ENCODE measurements around the gene MAST2. TPM values are rescaled to one million over a fixed set of nuclear protein-coding genes. Genes with fewer than 3 reads are reported as not detected.
"Not testable (repeated sequence)": the region's sequence is repeated elsewhere in the genome, so short reads cannot be mapped to it uniquely, and the experiment has no call there.

The MAST2 gene
- total and polyA plus RNA-seq, 2 donors = 40.0 to 53.0 TPM

DNA sequence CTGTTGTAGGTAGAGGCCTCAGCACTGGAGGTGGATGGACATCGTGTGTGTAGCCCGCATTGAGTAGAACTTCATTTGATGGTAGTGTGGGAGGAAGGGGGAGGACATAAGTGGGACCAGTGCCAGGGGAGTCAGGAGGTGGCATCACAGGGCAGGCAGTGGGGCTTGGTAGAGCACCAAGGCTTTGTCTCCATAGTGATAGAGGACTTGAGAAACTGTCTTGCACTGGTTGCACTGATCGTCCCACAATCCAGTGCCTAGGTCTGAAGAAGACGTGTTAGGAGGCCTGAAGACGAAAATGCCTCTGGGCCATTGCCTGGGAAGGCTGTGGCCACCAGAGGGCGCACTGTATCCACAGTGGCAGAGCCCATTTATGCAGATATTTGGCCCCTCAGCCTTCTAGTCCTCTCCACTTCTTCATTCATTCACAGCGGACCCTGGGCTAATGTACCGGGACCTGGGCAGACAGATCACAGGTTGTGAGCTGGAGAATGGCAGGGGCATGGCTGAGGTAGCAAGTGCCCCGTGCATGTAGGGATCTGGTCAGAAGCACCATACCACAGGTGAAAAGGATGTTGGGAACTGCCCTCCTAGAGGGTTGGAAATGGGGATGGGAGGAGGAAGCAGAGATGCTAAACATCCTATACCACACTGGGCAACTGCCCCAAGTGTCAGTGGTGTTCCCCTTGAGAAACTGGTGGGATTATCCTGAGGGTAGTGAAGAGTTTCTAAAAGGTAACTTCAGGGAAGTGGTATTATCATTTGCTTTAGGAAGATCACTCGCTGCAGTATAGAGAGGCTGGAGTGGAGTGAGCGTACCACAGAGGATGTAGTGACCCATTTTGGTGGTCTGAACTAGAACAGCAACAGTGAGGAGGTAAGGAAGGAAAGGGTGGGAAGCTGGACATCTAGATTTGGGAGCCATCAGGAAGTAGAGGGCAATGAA lies 233.8 kb downstream of the MAST2 start:
- H3K4me3 ChIP-seq (ENCODE audit: low read depth, low read length) = no peak overlapping the region
- DNase-seq (ENCODE audit: extremely low spot score) = peak; percentile 20
- WGBS = 31% methylated on average over 11 of the region's 11 CpGs
- no peak overlapping the region for H3K27ac ChIP-seq (ENCODE audit: low read depth)
- no peaks in the 10 kb centered on the region for H3K36me3 ChIP-seq (ENCODE audit: insufficient read depth)
- H3K4me1 ChIP-seq (ENCODE audit: insufficient read depth) = no peaks in the 10 kb centered on the region

DNA sequence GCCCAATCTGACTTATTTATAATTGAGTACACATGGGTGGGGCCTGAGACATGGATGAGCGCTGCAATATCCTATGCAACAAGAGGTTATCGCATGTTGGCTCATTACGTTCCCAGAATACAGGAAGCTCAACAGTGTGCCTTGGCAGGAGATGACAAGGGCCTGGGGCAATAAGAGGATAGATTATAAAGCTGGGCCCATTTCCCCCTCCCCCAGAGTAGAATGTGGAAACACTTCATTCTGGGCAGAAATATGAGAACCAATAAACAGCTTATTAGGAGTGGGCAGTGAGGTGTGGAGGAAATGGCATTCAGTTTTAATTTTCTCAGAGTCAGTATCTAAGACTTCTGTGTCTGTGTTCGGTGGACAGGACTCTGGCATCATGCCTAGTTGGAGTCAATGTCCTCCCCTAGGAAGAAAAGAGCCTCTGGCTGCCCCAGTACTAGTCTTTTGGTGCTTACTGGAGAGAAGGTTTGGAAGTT lies 236.2 kb downstream of the MAST2 start:
- WGBS = 53% methylated on average over 4 of the region's 4 CpGs
- Histone ChIP-seq H3K4me1 (ENCODE audit: insufficient read depth) (no peaks in the 10 kb centered on the region), H3K36me3 (ENCODE audit: insufficient read depth) (no peaks in the 10 kb centered on the region), H3K4me3 (ENCODE audit: low read depth, low read length) (no peak overlapping the region), H3K27ac (ENCODE audit: low read depth) (no peak overlapping the region)
- no peak for DNase-seq (ENCODE audit: extremely low spot score)

GRCh38 chr1:46041551-46041950 lies 238.1 kb downstream of the MAST2 start:
- 90% methylated on average over 2 of the region's 2 CpGs for WGBS
- H3K27ac ChIP-seq (ENCODE audit: low read depth) = no peak overlapping the region
- H3K36me3 ChIP-seq (ENCODE audit: insufficient read depth) = no peaks in the 10 kb centered on the region
- no peak for DNase-seq (ENCODE audit: extremely low spot score)
- no peak overlapping the region for H3K4me3 ChIP-seq (ENCODE audit: low read depth, low read length)
- H3K4me1 ChIP-seq (ENCODE audit: insufficient read depth) = no peaks in the 10 kb centered on the region

DNA sequence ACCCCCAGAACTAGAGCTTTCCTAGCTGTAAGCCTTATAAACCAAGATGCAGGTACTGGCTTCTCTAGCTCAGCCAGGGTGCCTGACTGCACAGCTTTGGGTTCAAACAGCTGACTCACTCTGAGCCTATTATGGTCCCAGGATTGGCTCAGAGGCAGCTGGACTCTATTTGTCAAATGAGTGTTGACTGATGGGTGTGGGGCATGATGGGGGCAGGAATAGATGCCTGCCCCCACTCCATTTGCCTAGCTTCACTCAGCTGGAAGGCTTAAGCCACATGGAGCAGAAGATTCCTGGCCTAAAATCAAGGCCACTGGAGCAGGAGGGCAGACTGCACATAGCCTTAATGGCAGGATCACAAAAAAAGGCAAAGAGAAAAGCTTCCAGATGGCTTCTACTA lies 238.6 kb downstream of the MAST2 start:
- no peak for DNase-seq (ENCODE audit: extremely low spot score)
- H3K36me3 ChIP-seq (ENCODE audit: insufficient read depth) = no peaks in the 10 kb centered on the region
- H3K27ac ChIP-seq (ENCODE audit: low read depth) = no peak overlapping the region
- no peak overlapping the region for H3K4me3 ChIP-seq (ENCODE audit: low read depth, low read length)
- no peaks in the 10 kb centered on the region for H3K4me1 ChIP-seq (ENCODE audit: insufficient read depth)

GRCh38 chr1:46043458-46044017 lies 240.1 kb downstream of the MAST2 start:
- Histone ChIP-seq H3K4me1 (ENCODE audit: insufficient read depth) (no peaks in the 10 kb centered on the region), H3K36me3 (ENCODE audit: insufficient read depth) (no peaks in the 10 kb centered on the region), H3K4me3 (ENCODE audit: low read depth, low read length) (no peak overlapping the region), H3K27ac (ENCODE audit: low read depth) (no peak overlapping the region)
- no peak for DNase-seq (ENCODE audit: extremely low spot score)
- WGBS = 71% methylated on average over 11 of the region's 11 CpGs

- Histone ChIP-seq H3K4me1 (ENCODE audit: insufficient read depth) (no peaks in the 10 kb centered on the region), H3K27ac (ENCODE audit: low read depth) (no peak overlapping the region), H3K36me3 (ENCODE audit: insufficient read depth) (no peaks in the 10 kb centered on the region), H3K4me3 (ENCODE audit: low read depth, low read length) (no peak overlapping the region)
- WGBS = 95% methylated on average over 5 of the region's 5 CpGs
- no peak for DNase-seq (ENCODE audit: extremely low spot score)
Observed at GRCh38 chr1:46044116-46044515, 240.7 kb downstream of the MAST2 start.

- 73% methylated on average over 2 of the region's 2 CpGs for WGBS
Observed at GRCh38 chr1:46053734-46054133, 250.3 kb downstream of the MAST2 start.

GRCh38 chr1:46056325-46056724 lies 252.9 kb downstream of the MAST2 start:
- DNase-seq (ENCODE audit: extremely low spot score) = no peak
- H3K36me3 ChIP-seq (ENCODE audit: insufficient read depth) = peaks cover 1% of the 10 kb centered on the region
- H3K4me1 ChIP-seq (ENCODE audit: insufficient read depth) = no peaks in the 10 kb centered on the region
- H3K4me3 ChIP-seq (ENCODE audit: low read depth, low read length) = no peak overlapping the region
- WGBS = 96% methylated on average over 5 of the region's 5 CpGs
- no peak overlapping the region for H3K27ac ChIP-seq (ENCODE audit: low read depth)

More at GRCh38 chr1:46053734-46054133, 250.3 kb downstream of the MAST2 start:
- Histone ChIP-seq H3K4me3 (ENCODE audit: low read depth, low read length) (no peak overlapping the region), H3K27ac (ENCODE audit: low read depth) (no peak overlapping the region), H3K36me3 (ENCODE audit: insufficient read depth) (peaks cover 1% of the 10 kb centered on the region), H3K4me1 (ENCODE audit: insufficient read depth) (no peaks in the 10 kb centered on the region)
- no peak for DNase-seq (ENCODE audit: extremely low spot score)

DNA sequence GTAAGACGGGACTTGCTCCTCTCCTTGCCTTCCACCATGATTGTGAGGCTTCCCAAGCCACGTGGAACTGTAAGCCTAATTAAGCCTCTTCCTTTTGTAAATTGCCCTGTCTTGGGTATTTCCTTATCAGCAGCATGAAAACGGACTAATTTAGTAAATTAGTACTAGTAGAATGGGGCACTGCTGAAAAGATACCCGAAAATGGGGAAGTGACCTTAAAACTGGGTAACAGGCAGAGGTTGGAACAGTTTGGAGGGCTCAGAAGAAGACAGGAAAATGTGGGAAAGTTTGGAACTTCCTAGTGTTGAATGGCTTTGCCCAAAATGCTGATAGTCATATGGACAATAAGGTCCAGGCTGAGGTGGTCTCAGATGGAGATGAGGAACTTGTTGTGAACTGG lies 253.8 kb downstream of the MAST2 start:
- DNase-seq (ENCODE audit: extremely low spot score); H3K4me1 ChIP-seq (ENCODE audit: insufficient read depth); H3K4me3 ChIP-seq (ENCODE audit: low read depth, low read length); H3K27ac ChIP-seq (ENCODE audit: low read depth); H3K36me3 ChIP-seq (ENCODE audit: insufficient read depth): not testable (repeated sequence)
- WGBS = 90% methylated on average over 4 of the region's 4 CpGs

GRCh38 chr1:46057781-46058180 lies 254.4 kb downstream of the MAST2 start:
- no peak for DNase-seq (ENCODE audit: extremely low spot score)
- no peak overlapping the region for H3K4me3 ChIP-seq (ENCODE audit: low read depth, low read length)
- H3K27ac ChIP-seq (ENCODE audit: low read depth) = no peak overlapping the region
- no peaks in the 10 kb centered on the region for H3K4me1 ChIP-seq (ENCODE audit: insufficient read depth)
- WGBS = 98% methylated on average over 3 of the region's 3 CpGs
- H3K36me3 ChIP-seq (ENCODE audit: insufficient read depth) = peaks cover 1% of the 10 kb centered on the region

GRCh38 chr1:46058936-46059335 lies 255.5 kb downstream of the MAST2 start:
- Histone ChIP-seq H3K27ac (ENCODE audit: low read depth) (no peak overlapping the region), H3K36me3 (ENCODE audit: insufficient read depth) (peaks cover 1% of the 10 kb centered on the region), H3K4me1 (ENCODE audit: insufficient read depth) (no peaks in the 10 kb centered on the region), H3K4me3 (ENCODE audit: low read depth, low read length) (no peak overlapping the region)
- no peak for DNase-seq (ENCODE audit: extremely low spot score)
- WGBS = 98% methylated on average over 5 of the region's 5 CpGs

- no peak overlapping the region for H3K4me3 ChIP-seq (ENCODE audit: low read depth, low read length)
- H3K4me1 ChIP-seq (ENCODE audit: insufficient read depth) = no peaks in the 10 kb centered on the region
- no peak for DNase-seq (ENCODE audit: extremely low spot score)
- H3K36me3 ChIP-seq (ENCODE audit: insufficient read depth) = peaks cover 1% of the 10 kb centered on the region
- H3K27ac ChIP-seq (ENCODE audit: low read depth) = no peak overlapping the region
- 64% methylated on average over 3 of the region's 3 CpGs for WGBS
Observed at GRCh38 chr1:46061146-46061545, 257.7 kb downstream of the MAST2 start.

DNA sequence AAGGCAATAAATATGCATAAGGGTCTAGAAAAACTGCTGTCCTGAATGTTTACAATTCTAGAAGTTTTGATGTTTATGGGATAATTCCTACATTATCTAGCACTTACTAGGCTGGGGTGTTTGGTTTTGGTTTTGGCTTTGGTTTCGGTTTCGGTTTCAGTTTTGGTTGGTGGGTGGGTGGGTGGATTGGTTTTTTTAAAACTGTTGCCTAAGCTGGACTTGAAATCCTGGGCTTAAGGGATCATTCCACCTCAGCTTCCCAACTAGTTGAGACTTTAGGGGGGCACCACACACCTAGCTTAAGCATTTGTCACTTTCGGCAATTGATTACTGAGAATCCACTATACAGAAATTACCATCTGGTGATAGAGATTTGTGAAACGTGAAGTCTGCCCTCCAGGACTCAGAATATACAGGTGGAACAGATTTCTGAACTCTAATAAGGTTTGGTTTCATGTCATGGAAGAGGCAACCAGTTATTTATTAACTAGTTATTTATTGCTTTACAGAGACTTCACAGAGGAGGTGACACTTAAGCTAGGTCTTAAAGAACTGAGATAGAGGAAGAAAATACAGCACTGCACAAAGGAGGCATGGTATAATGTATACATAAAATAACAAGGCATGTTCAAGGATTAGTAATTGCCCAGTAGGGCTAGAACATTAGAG lies 259.4 kb downstream of the MAST2 start:
- Histone ChIP-seq H3K27ac (ENCODE audit: low read depth) (no peak overlapping the region), H3K36me3 (ENCODE audit: insufficient read depth) (no peaks in the 10 kb centered on the region), H3K4me1 (ENCODE audit: insufficient read depth) (no peaks in the 10 kb centered on the region), H3K4me3 (ENCODE audit: low read depth, low read length) (no peak overlapping the region)
- DNase-seq (ENCODE audit: extremely low spot score) = no peak
- 90% methylated on average over 4 of the region's 4 CpGs for WGBS

GRCh38 chr1:46064708-46065107 lies 261.3 kb downstream of the MAST2 start:
- Histone ChIP-seq H3K36me3 (ENCODE audit: insufficient read depth) (no peaks in the 10 kb centered on the region), H3K4me3 (ENCODE audit: low read depth, low read length) (no peak overlapping the region), H3K4me1 (ENCODE audit: insufficient read depth) (no peaks in the 10 kb centered on the region), H3K27ac (ENCODE audit: low read depth) (no peak overlapping the region)
- WGBS = 96% methylated on average over 1 of the region's 1 CpG
- DNase-seq (ENCODE audit: extremely low spot score) = no peak

Measured in urinary bladder (tissue), 4 donors.